Stimulated activated CD4-positive, alpha-beta T cell treated with anti-CD3 and anti-CD28 coated beads, Interleukin-4, amount 100 ng/mL, for 4 hours (primary cell): ENCODE data around the gene SLCO2A1.

Experiments
- DNase-seq, 2 experiments: peaks; one replicate each; pipeline ENCODE4 v3.0.0-alpha.2; 2020

SLCO2A1 gene

GRCh38 chr3:134033315-134033996, 3.7 kb upstream of the SLCO2A1 start:
- DNase-seq, result no peak

- DNase-seq, result no peak
Measured at GRCh38 chr3:134031348-134031915, 1.7 kb upstream of the SLCO2A1 start.

GRCh38 chr3:134030379-134031347, 938 bp upstream of the SLCO2A1 start:
- DNase-seq, result no peak

- DNase-seq, result no peak
Measured at GRCh38 chr3:134029256-134029733, 430 bp downstream of the SLCO2A1 start.

- DNase-seq, result no peak
Measured at GRCh38 chr3:134028486-134029255, 1.1 kb downstream of the SLCO2A1 start.

- no peak for DNase-seq
Measured at GRCh38 chr3:134027631-134028030, 2.1 kb downstream of the SLCO2A1 start.

GRCh38 chr3:134020135-134020680, 9.5 kb downstream of the SLCO2A1 start:
- no peak for DNase-seq

- DNase-seq, result no peak
Measured at GRCh38 chr3:134018850-134019249, 10.9 kb downstream of the SLCO2A1 start.

- no peak for DNase-seq
Measured at GRCh38 chr3:134018406-134018805, 11.3 kb downstream of the SLCO2A1 start.

- DNase-seq, result no peak
Measured at GRCh38 chr3:134017490-134017889, 12.2 kb downstream of the SLCO2A1 start.

GRCh38 chr3:134014270-134014669, 15.5 kb downstream of the SLCO2A1 start:
- DNase-seq, result no peak

- no peak for DNase-seq
Measured at GRCh38 chr3:134013280-134013679, 16.4 kb downstream of the SLCO2A1 start.

GRCh38 chr3:134009345-134010000, 20.3 kb downstream of the SLCO2A1 start:
- DNase-seq, result no peak

GRCh38 chr3:134008630-134009156, 21.0 kb downstream of the SLCO2A1 start:
- no peak for DNase-seq

- DNase-seq, result no peak
Measured at GRCh38 chr3:134007819-134008218, 21.9 kb downstream of the SLCO2A1 start.

GRCh38 chr3:134004841-134005240, 24.9 kb downstream of the SLCO2A1 start:
- no peak for DNase-seq

GRCh38 chr3:134003066-134003465, 26.7 kb downstream of the SLCO2A1 start:
- no peak for DNase-seq

- no peak for DNase-seq
Measured at GRCh38 chr3:134002306-134002705, 27.4 kb downstream of the SLCO2A1 start.

- DNase-seq, result no peak
Measured at GRCh38 chr3:134001251-134001650, 28.5 kb downstream of the SLCO2A1 start.

- no peak for DNase-seq
Measured at GRCh38 chr3:133999891-134000685, 29.6 kb downstream of the SLCO2A1 start.
